HG03558 (cell line): Measurements from ENCODE around the gene LMNA.
"Not testable (repeated sequence)": the region's sequence is repeated elsewhere in the genome, so short reads cannot be mapped to it uniquely, and the experiment has no call there.

Experiments
- ATAC-seq: cut with Tn5 transposase; IDR thresholded peaks from one replicate; pipeline ENCODE4 v1.9.1; 2021; ENCODE audit warnings: moderate number of reproducible peaks; ENCODE audit not compliant: unreplicated experiment; ENCODE audit errors: extremely low read depth

The LMNA gene

DNA sequence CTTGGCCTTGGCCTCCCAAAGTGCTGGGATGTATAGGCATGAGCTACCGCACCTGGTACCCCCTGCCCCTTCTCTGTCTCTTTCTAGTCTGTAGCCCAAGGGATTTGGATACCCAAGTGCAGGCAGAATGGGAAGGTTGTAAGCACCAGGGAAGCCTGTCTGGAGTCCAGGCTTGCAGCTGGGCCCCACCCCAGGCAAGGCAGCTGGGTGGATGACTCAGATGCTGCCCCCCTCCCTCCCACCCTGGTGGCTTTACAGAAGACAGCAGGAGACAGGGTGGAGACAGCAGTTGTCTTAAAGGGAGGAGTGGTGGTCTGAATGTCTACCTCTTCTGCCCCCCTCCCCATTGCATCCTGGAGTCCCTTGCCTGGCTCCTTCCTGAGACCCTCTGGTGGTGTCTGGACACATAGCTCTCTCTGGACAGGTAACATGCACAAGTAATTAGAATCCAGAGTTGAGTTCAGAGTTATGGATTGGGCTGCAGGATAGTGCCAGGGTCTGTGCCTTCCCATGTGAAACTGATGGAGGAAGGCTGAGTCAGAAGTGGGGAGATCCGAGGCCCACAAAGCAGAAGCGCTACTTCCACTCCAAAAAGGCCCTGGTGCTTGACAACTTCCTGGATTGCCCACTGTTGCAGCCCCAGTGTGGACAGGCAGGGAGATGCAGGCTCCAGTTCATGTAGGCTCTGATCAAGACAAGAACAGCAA lies 5.1 kb downstream of the LMNA start:
- ATAC-seq: no peak

DNA sequence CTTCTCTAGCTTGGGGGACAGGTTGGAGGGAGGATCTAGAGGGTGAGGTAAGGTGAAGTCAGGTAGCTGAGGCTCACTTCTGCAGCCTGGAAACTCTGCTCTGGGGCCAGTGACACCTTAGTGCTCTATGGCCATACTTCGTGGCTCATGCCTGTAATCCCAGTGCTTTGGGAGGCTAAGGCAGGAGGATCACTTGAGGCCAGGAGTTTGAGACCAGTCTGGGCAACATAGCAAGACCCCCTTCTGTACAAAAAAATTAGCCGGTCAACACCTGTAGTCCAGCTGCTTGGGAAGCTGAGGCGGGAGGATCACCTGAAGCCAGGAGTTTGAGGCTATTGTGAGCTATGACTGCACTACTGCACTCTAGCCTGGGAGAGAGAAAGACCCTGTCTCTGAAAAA lies 5.8 kb downstream of the LMNA start:
- ATAC-seq: no peak

GRCh38 chr1:156121005-156121404 lies 6.5 kb downstream of the LMNA start:
- not testable (repeated sequence) for ATAC-seq

- no peak for ATAC-seq
Observed at GRCh38 chr1:156121457-156121856, 6.9 kb downstream of the LMNA start.

DNA sequence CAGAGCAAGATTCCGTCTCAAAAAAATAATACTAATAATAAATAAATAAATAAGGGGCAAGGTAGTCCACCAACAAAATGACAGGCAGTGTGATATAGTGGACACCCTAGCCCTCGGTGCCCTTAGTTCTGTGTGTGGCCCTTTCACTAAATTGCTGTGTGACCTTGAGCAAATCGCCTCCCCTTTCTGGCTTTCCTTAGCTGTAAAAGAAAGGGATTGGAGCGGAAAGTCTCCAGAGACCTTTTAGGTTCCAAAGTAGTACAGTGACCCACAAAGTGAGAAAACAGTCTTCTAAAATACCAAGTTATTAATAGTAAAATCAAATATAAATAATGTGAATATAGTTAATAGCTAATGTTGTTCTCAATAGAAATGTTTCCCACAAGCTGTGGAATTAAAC lies 7.6 kb downstream of the LMNA start:
- no peak for ATAC-seq

- no peak for ATAC-seq
Observed at GRCh38 chr1:156122519-156123355, 8.2 kb downstream of the LMNA start.

- no peak for ATAC-seq
Observed at GRCh38 chr1:156123356-156124196, 9.1 kb downstream of the LMNA start.

DNA sequence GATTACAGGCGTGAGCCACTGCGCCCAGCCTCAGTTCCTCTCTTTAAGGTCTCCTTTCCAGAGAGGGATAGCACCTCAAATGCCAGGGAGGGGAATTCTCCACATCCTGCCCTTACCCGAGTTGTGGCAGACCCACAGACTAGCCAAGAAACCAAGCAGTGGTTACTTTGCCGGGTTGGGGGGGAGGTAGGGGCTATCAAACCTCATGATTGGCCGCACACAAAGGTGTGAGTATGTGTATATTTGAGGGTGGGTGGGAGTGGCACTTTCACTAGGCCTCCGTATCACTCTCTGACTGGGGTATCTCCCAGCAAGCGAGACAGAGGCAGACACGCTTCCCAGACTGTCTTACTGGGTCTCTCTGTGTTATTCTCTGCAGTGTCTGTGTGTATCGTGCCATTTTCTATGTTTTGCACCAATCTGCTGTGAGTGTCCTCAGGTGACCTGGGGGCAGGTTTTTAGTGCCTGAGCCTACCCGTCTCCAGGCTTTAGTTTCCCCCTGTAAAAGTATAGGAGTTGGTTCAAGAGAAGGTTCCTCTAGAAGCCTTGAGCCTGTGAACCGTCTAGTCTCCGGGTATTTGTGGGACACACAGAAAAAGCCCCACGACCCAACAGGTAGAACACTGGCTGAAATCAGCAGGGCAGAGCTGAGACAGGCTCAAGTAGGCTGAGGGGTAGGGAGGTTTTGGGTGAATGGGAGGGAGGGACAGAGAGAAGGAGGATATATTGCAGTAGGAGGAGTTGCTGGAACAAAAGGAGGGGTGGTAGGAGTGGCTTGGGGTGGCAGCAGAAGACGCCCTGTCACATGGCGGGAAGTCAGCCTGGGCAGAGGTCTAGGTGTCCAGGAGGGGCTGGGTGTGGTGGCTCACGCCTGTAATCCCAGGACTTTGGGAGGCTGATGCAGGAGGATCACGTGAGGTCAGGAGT lies 10.3 kb downstream of the LMNA start:
- no peak for ATAC-seq

DNA sequence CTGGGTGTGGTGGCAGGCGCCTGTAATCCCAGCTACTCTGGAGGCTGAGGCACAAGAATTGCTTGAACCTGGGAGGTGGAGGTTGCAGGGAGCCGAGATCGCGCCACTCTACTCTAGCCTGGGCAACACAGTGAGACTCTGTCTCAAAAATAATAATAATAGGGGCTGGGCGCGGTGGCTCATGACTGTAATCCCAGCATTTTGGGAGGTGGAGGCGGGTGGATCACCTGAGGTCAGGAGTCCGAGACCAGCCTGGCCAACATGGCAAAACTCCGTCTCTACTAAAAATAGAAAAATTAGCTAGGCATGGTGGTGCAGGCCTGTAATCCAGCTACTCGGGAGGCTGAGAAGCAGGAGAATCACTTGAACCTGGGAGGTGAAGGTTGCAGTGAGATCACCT lies 11.0 kb downstream of the LMNA start:
- ATAC-seq: not testable (repeated sequence)

DNA sequence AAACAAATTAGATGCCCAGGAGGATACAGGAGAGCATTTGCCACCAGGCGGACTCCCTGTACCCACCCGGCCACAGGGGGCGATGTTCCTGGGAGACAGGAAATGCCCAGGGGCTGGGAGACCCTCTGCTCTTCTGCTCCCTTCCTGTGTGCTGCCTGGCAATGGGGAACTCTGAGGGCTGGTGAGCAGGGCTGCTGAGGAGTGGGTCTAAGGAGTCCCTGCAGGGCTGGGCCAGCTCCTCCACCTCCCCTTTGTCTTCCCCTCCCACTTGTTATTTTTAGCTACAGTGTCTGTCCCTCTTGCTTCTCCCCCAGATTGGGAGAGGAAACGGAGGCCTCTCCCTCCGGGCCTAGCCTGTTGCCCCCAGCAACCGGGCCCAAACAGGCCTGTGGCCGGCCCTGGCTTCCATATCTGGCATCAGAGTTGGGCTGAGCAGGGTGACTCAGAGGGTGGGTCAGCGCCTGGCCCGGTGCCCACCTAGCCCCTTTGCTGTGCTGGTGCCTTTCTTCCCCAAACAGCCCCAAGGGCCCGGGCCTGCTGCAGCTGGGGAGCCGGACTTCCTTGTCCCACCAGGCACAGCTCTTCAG lies 11.6 kb downstream of the LMNA start:
- no peak for ATAC-seq

GRCh38 chr1:156126630-156127534 lies 12.4 kb downstream of the LMNA start:
- ATAC-seq: no peak

- ATAC-seq: no peak
Observed at GRCh38 chr1:156128308-156128653, 13.8 kb downstream of the LMNA start.

- ATAC-seq: no peak
Observed at GRCh38 chr1:156128654-156129597, 14.4 kb downstream of the LMNA start.

DNA sequence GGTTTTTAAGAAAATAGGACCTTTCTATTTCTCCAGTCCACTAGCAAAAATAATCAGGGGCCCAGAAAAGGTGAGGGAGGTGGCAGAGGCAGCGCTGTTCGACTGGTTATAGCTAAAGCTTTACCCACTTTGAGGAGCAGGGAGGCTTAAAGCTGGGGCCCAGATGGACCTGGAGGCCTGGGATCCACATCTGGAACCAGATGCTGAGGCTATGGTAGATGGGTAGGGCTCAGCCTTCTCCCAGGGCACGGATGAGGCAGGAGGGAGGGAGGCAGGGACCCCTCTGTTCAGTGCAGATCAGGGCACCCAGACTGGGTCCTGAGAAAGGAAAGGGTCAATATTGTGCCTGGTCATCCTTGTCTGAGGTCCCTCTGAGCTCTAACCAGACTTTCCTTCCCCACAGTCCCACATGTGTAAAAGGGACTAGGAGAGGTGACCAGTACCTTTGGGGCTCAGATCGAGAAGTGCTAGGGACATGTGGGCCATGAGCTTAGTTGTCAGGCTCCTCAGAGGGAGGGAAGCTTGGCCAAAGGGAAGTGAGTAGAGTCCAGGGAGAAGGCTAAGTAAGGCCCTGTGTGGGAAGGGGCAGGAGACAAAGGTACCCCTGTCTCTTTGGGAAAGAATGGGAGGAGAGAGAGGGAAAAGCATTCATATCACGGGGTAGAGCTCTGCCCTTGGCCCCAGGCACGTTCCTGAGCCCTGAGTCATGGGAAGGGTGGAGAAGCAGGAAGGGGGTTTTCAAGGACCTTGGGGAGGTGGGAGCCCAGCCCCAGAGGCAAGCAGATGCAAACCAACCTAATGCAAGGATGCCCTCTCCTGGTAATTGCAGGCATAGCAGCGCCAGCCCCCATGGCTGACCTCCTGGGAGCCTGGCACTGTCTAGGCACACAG lies 15.4 kb downstream of the LMNA start:
- no peak for ATAC-seq

DNA sequence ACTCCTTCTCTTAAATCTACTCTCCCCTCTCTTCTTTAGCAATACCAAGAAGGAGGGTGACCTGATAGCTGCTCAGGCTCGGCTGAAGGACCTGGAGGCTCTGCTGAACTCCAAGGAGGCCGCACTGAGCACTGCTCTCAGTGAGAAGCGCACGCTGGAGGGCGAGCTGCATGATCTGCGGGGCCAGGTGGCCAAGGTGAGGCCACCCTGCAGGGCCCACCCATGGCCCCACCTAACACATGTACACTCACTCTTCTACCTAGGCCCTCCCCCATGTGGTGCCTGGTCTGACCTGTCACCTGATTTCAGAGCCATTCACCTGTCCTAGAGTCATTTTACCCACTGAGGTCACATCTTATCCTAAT lies 16.0 kb downstream of the LMNA start:
- no peak for ATAC-seq

DNA sequence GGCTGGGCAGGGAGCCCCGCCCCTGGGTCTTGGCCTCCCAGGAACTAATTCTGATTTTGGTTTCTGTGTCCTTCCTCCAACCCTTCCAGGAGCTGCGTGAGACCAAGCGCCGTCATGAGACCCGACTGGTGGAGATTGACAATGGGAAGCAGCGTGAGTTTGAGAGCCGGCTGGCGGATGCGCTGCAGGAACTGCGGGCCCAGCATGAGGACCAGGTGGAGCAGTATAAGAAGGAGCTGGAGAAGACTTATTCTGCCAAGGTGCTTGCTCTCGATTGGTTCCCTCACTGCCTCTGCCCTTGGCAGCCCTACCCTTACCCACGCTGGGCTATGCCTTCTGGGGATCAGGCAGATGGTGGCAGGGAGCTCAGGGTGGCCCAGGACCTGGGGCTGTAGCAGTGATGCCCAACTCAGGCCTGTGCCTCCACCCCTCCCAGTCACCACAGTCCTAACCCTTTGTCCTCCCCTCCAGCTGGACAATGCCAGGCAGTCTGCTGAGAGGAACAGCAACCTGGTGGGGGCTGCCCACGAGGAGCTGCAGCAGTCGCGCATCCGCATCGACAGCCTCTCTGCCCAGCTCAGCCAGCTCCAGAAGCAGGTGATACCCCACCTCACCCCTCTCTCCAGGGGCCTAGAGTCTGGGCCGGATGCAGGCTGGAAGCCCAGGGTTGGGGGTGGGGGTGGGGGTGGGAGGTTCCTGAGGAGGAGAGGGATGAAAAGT lies 20.4 kb downstream of the LMNA start:
- ATAC-seq: no peak
